H9 (cell line): ENCODE results near the gene DNAI2. TPM values are rescaled to one million over a fixed set of nuclear protein-coding genes. Genes with fewer than 3 reads are reported as not detected.

ENCODE experiments used
- DNase-seq: peaks from one replicate; pipeline ENCODE4 v3.0.0-alpha.2; 2017
- H2AFZ ChIP-seq: one replicate; pipeline ENCODE4 v1.6.1; 2013; ENCODE audit warnings: mild to moderate bottlenecking, low read length, control low read depth, moderate library complexity
- H2AK5ac ChIP-seq: 2 replicates; pipeline ENCODE4 v1.6.1; 2013; ENCODE audit warnings: low read length, control low read depth, mixed read lengths; ENCODE audit not compliant: insufficient read length
- H2BK120ac ChIP-seq: one replicate; pipeline ENCODE4 v1.6.1; 2013; ENCODE audit warnings: low read depth, mild to moderate bottlenecking, low read length, control low read depth, inconsistent platforms; ENCODE audit not compliant: poor library complexity, severe bottlenecking
- H2BK12ac ChIP-seq: 2 replicates; pipeline ENCODE4 v1.6.1; 2013; ENCODE audit warnings: low read length, control low read depth, mixed read lengths, low read depth; ENCODE audit not compliant: insufficient read length
- H2BK15ac ChIP-seq: 2 replicates; pipeline ENCODE4 v1.6.1; 2013; ENCODE audit warnings: low read depth, low read length, control low read depth
- H2BK20ac ChIP-seq: one replicate; pipeline ENCODE4 v1.6.1; 2013; ENCODE audit warnings: low read depth, mild to moderate bottlenecking, low read length, control low read depth, inconsistent platforms; ENCODE audit not compliant: poor library complexity, severe bottlenecking
- H2BK5ac ChIP-seq: 2 replicates; pipeline ENCODE4 v1.6.1; 2013; ENCODE audit warnings: low read length, control low read depth, mixed read lengths; ENCODE audit not compliant: insufficient read length
- H3K14ac ChIP-seq: 2 replicates; pipeline ENCODE4 v1.6.1; 2013; ENCODE audit warnings: low read length, control low read depth; ENCODE audit not compliant: insufficient read depth
- H3K18ac ChIP-seq: 2 replicates; pipeline ENCODE4 v1.6.1; 2013; ENCODE audit warnings: low read depth, mild to moderate bottlenecking, mixed read lengths, low read length, control low read depth; ENCODE audit not compliant: insufficient read length
- H3K23ac ChIP-seq: 2 replicates; pipeline ENCODE4 v1.6.1; 2013; ENCODE audit warnings: low read length, control low read depth, mixed read lengths, low read depth; ENCODE audit not compliant: insufficient read length
- H3K23me2 ChIP-seq: 2 replicates; pipeline ENCODE4 v1.6.1; 2013; ENCODE audit warnings: low read depth, mild to moderate bottlenecking, mixed read lengths, low read length, control low read depth; ENCODE audit not compliant: insufficient read length, poor library complexity, severe bottlenecking
- H3K27ac ChIP-seq: 2 replicates; pipeline ENCODE4 v1.5.1; 2013; ENCODE audit warnings: low read length, control low read depth, mixed read lengths, low read depth; ENCODE audit not compliant: insufficient read length
- H3K27me3 ChIP-seq: 2 replicates; pipeline ENCODE4 v1.6.1; 2013; ENCODE audit warnings: low read length, control low read depth, inconsistent platforms; ENCODE audit not compliant: insufficient read depth
- H3K4ac ChIP-seq: 2 replicates; pipeline ENCODE4 v1.6.1; 2013; ENCODE audit warnings: low read depth, mild to moderate bottlenecking, control low read depth, inconsistent platforms, low read length, moderate library complexity
- H3K4me1 ChIP-seq: 2 replicates; pipeline ENCODE4 v1.6.1; 2013; ENCODE audit warnings: low read length, control low read depth, inconsistent platforms; ENCODE audit not compliant: insufficient read depth
- H3K4me2 ChIP-seq: 2 replicates; pipeline ENCODE4 v1.6.1; 2013; ENCODE audit warnings: low read length, control low read depth, mixed read lengths; ENCODE audit not compliant: insufficient read length, insufficient read depth
- H3K56ac ChIP-seq: 2 replicates; pipeline ENCODE4 v1.6.1; 2013; ENCODE audit warnings: low read depth, mild to moderate bottlenecking, mixed read lengths, low read length, control low read depth; ENCODE audit not compliant: insufficient read length
- H3K79me1 ChIP-seq: 2 replicates; pipeline ENCODE4 v1.6.1; 2013; ENCODE audit warnings: low read depth, mild to moderate bottlenecking, moderate library complexity, low read length, control low read depth, inconsistent platforms; ENCODE audit not compliant: insufficient read depth, poor library complexity, severe bottlenecking
- H3K79me2 ChIP-seq: 2 replicates; pipeline ENCODE4 v1.6.1; 2013; ENCODE audit warnings: low read length, control low read depth, inconsistent platforms; ENCODE audit not compliant: insufficient read depth
- H3K9ac ChIP-seq: 2 replicates; pipeline ENCODE4 v1.6.1; 2013; ENCODE audit warnings: low read length, control low read depth, mixed read lengths; ENCODE audit not compliant: insufficient read length; ENCODE audit errors: extremely low read depth
- H3K9me3 ChIP-seq: one replicate; pipeline ENCODE4 v1.6.1; 2013; ENCODE audit warnings: low read depth, low read length, inconsistent platforms; ENCODE audit not compliant: control insufficient read depth
- H3T11ph ChIP-seq: one replicate; pipeline ENCODE4 v1.6.1; 2013; ENCODE audit warnings: mild to moderate bottlenecking, low read length, control low read depth, inconsistent platforms
- H4K20me1 ChIP-seq: one replicate; pipeline ENCODE4 v1.6.1; 2013; ENCODE audit not compliant: control insufficient read depth, insufficient read length, insufficient read depth
- H4K5ac ChIP-seq: 2 replicates; pipeline ENCODE4 v1.6.1; 2013; ENCODE audit warnings: low read depth, mild to moderate bottlenecking, mixed read lengths, low read length, control low read depth; ENCODE audit not compliant: insufficient read length
- H4K8ac ChIP-seq: replicated peaks from 2 replicates; pipeline ENCODE4 v1.6.1; 2013; ENCODE audit warnings: low read length, control low read depth, mixed read lengths, low read depth; ENCODE audit not compliant: insufficient read length
- H4K91ac ChIP-seq: 2 replicates; pipeline ENCODE4 v1.6.1; 2013; ENCODE audit warnings: low read depth, mild to moderate bottlenecking, moderate library complexity, mixed read lengths, low read length, control low read depth; ENCODE audit not compliant: insufficient read length
- H3K27ac Mint-ChIP-seq, 3 experiments: 2 replicates in 2 of 3; 3 replicates in 1 of 3; pipeline ENCODE4 v1.8.0; 2020 to 2021; ENCODE audit warnings: mixed read lengths in 3 of 3, mild to moderate bottlenecking in 1 of 3, moderate library complexity in 1 of 3
- H3K27me3 Mint-ChIP-seq: 2 replicates; pipeline ENCODE4 v1.8.0; 2021; ENCODE audit warnings: low read depth, mild to moderate bottlenecking, moderate library complexity, mixed read lengths
- H3K36me3 Mint-ChIP-seq, 3 experiments: 2 replicates in 2 of 3; 3 replicates in 1 of 3; pipeline ENCODE4 v1.8.0; 2020 to 2021; ENCODE audit warnings: low read depth in 3 of 3, mixed read lengths in 3 of 3; ENCODE audit not compliant: insufficient read depth in 1 of 3
- H3K4me1 Mint-ChIP-seq, 2 experiments: 2 replicates each; pipeline ENCODE4 v1.8.0; 2020; ENCODE audit warnings: mixed read lengths in 2 of 2
- H3K4me3 Mint-ChIP-seq, 2 experiments: 2 replicates in 1 of 2; 3 replicates in 1 of 2; pipeline ENCODE4 v1.8.0; 2020 to 2021; ENCODE audit warnings: mild to moderate bottlenecking in 2 of 2, mixed read lengths in 2 of 2, moderate library complexity in 1 of 2
- H3K9me3 Mint-ChIP-seq, 2 experiments: 2 replicates in 1 of 2; 3 replicates in 1 of 2; pipeline ENCODE4 v1.8.0; 2020; ENCODE audit warnings: mild to moderate bottlenecking in 2 of 2, mixed read lengths in 2 of 2, moderate library complexity in 1 of 2
- WGBS: extraction: QIAGEN DNeasy Blood & Tissue Kit; methylation state at CpG from one replicate; pipeline ENCODE4 v1.1.7; 2013; ENCODE audit warnings: missing lambda C conversion rate, low lambda C conversion rate, mixed read lengths; ENCODE audit not compliant: insufficient read length; ENCODE audit errors: extremely low coverage; 5-methylcytosine and 5-hydroxymethylcytosine counted together
- total RNA-seq: library from RNA; stranded (reverse); gene quantifications from 2 replicates; pipeline ENCODE4 v1.2.1, GENCODE V29; 2021
- TF ChIP-seq, protein P1 (sequence below): fragments of 200-600 bp; sonication (generic); conservative IDR thresholded peaks from 3 replicates; pipeline ENCODE4 v1.8.0; 2021; ENCODE audit warnings: antibody characterized with exemption, mild to moderate bottlenecking

DNAI2 gene
- total RNA-seq, 1 experiment from 2014 or later = not detected

DNA sequence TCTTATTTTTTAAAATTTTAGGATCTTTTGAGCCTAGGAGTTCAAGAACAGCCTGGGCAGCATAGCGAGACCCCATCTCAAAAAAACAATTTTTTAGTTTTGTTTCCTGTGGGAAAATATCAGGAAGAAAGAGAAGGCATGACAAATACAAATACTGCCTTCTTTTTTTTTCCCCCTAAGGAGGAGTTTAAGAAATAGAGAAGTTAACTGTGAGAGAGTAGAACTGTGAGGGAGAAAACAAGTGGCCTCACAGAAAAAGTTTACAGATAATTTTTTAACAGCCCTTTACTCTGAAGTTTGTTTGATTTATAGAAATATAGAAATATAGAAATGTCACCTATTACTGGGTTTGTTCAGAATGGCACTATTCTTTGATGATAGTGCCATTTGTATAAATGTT, 39.5 kb upstream of the DNAI2 start:
- H3K4me2 ChIP-seq = no peak overlapping the region
- no peak overlapping the region for H3K27ac ChIP-seq
- no peak overlapping the region for H3K18ac ChIP-seq
- H2AFZ ChIP-seq = no peak overlapping the region
- H2BK120ac ChIP-seq = no peak overlapping the region
- no peaks in the 10 kb centered on the region for H3K23me2 ChIP-seq
- no peak overlapping the region for H4K5ac ChIP-seq
- no CpG with 5 or more reads among the region's 1 CpG for WGBS
- H4K91ac ChIP-seq = no peak overlapping the region
- no peak overlapping the region for H3K14ac ChIP-seq
- no peak overlapping the region for H2BK15ac ChIP-seq
- H2AK5ac ChIP-seq = no peak overlapping the region
- no peak overlapping the region for H3K4me3 Mint-ChIP-seq
- no peak overlapping the region for H3K9ac ChIP-seq
- H3K79me1 ChIP-seq = no peaks in the 10 kb centered on the region
- H2BK5ac ChIP-seq = no peak overlapping the region
- no peaks in the 10 kb centered on the region for H3K4me1 ChIP-seq
- H3K27me3 Mint-ChIP-seq = peaks cover 3% of the 10 kb centered on the region; the same call in 1 of the 2 replicates
- no peaks in the 10 kb centered on the region for H3K9me3 ChIP-seq
- H2BK20ac ChIP-seq = no peak overlapping the region
- H3K4me1 Mint-ChIP-seq = peaks cover 7 to 40% of the 10 kb centered on the region in 2 experiments
- no peak overlapping the region for H4K8ac ChIP-seq
- no peak overlapping the region for H3K23ac ChIP-seq
- no peak overlapping the region for H3T11ph ChIP-seq
- no peak overlapping the region for H3K56ac ChIP-seq
- H3K79me2 ChIP-seq = no peaks in the 10 kb centered on the region
- H4K20me1 ChIP-seq = no peaks in the 10 kb centered on the region
- no peaks in the 10 kb centered on the region; a peak in 1 of 7 replicates for H3K36me3 Mint-ChIP-seq
- H3K27ac Mint-ChIP-seq = no peak overlapping the region
- DNase-seq = no peak
- no peaks in the 10 kb centered on the region for H3K9me3 Mint-ChIP-seq
- TF ChIP-seq, protein P1, sequence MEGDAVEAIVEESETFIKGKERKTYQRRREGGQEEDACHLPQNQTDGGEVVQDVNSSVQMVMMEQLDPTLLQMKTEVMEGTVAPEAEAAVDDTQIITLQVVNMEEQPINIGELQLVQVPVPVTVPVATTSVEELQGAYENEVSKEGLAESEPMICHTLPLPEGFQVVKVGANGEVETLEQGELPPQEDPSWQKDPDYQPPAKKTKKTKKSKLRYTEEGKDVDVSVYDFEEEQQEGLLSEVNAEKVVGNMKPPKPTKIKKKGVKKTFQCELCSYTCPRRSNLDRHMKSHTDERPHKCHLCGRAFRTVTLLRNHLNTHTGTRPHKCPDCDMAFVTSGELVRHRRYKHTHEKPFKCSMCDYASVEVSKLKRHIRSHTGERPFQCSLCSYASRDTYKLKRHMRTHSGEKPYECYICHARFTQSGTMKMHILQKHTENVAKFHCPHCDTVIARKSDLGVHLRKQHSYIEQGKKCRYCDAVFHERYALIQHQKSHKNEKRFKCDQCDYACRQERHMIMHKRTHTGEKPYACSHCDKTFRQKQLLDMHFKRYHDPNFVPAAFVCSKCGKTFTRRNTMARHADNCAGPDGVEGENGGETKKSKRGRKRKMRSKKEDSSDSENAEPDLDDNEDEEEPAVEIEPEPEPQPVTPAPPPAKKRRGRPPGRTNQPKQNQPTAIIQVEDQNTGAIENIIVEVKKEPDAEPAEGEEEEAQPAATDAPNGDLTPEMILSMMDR = no peak
- H3K4ac ChIP-seq = no peak overlapping the region
- H2BK12ac ChIP-seq = no peak overlapping the region
- no peaks in the 10 kb centered on the region for H3K27me3 ChIP-seq
